ENCODE results near the gene PALM. TPM values are rescaled to one million over a fixed set of nuclear protein-coding genes. Genes with fewer than 3 reads are reported as not detected.
A peak's percentile ranks its signal among the peaks of the same experiment; 100 is the strongest.

Gene PALM
- total and polyA plus RNA-seq, 7 donors: 4.9 to 17.9 (median 9.5) TPM

DNA sequence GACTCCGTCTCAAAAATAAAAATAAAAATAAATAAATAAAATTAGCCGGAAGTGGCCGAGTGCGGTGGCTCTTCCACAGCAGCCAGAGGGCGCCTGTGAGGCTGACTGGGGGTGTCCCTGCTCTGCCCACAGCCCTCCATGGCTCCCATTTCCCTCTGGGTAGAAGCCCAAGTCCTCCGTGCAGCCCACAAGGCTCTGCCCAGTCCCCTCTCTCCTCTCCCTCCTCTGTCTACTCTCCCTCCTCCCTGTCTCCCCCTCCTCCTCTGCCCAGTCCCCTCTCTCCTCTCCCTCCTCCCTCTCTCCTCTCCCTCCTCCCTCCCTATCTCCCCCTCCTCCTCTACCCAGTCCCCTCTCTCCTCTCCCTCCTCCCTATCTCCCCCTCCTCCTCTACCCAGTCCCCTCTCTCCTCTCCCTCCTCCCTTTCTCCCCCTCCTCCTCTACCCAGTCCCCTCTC lies 62.6 kb downstream of the PALM start:
- no peak overlapping the region for H3K27ac ChIP-seq
- TF ChIP-seq, protein P1, sequence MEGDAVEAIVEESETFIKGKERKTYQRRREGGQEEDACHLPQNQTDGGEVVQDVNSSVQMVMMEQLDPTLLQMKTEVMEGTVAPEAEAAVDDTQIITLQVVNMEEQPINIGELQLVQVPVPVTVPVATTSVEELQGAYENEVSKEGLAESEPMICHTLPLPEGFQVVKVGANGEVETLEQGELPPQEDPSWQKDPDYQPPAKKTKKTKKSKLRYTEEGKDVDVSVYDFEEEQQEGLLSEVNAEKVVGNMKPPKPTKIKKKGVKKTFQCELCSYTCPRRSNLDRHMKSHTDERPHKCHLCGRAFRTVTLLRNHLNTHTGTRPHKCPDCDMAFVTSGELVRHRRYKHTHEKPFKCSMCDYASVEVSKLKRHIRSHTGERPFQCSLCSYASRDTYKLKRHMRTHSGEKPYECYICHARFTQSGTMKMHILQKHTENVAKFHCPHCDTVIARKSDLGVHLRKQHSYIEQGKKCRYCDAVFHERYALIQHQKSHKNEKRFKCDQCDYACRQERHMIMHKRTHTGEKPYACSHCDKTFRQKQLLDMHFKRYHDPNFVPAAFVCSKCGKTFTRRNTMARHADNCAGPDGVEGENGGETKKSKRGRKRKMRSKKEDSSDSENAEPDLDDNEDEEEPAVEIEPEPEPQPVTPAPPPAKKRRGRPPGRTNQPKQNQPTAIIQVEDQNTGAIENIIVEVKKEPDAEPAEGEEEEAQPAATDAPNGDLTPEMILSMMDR (IDR thresholded peaks at IDR 0.05): peak; percentile 53
- intact Hi-C loops (cut with DNase I): loop anchor here (5.0 kb wide), 2 partner anchors 86 to 211 kb away; partner anchors contain the start of genes WDR18 (in 2 of the 2) and CFD (in 1 of the 2)
- H3K27me3 ChIP-seq (ENCODE audit: insufficient read depth in 3 of 3, low read length in 2 of 3): peaks cover 0 to 5% (median 0%) of the 10 kb centered on the region in 3 donors
- DNase-seq (peak in 1 of 2 donors; percentile 72), ATAC-seq (peak in 3 of 4 donors; percentile 36 to 60 (median 51))
- WGBS, 3 donors: 10 to 25% (median 12%) methylated on average over 5 to 6 of the region's 6 CpGs
- H3K4me3 ChIP-seq: no peak overlapping the region
- H3K4me1 ChIP-seq: no peaks in the 10 kb centered on the region
- H3K36me3 ChIP-seq (ENCODE audit: insufficient read depth in 1 of 2, low read depth in 1 of 2): no peaks in the 10 kb centered on the region
- H3K9me3 ChIP-seq: no peaks in the 10 kb centered on the region

DNA sequence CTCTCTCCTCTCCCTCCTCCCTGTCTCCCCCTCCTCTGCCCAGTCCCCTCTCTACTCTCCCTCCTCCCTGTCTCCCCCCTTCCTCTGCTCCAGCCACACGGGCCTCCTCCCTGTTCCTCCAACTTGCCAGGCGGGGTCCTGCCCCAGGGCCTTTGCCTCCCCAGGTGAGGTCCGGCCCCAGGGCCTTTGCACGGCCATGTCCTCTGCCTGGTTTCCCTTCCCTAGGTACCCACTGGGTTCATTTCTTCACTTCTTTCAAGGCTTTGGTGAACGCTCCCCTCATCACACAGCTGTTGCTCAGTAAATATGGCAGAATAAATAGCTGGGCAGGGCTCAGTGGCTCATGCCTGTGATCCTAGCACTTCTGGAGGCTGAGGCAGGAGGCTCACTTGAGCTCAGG lies 63.3 kb downstream of the PALM start:
- H3K9me3 ChIP-seq: no peaks in the 10 kb centered on the region
- H3K4me3 ChIP-seq: no peak overlapping the region
- H3K27ac ChIP-seq: no peak overlapping the region
- no peaks in the 10 kb centered on the region for H3K4me1 ChIP-seq
- intact Hi-C loops (cut with DNase I): loop anchor here (5.0 kb wide), 2 partner anchors 85 to 210 kb away; partner anchors contain the start of genes WDR18 (in 2 of the 2) and CFD (in 1 of the 2)
- ATAC-seq (no peak), DNase-seq (no peak)
- peaks cover 0 to 5% (median 0%) of the 10 kb centered on the region in 3 donors for H3K27me3 ChIP-seq (ENCODE audit: insufficient read depth in 3 of 3, low read length in 2 of 3)
- TF ChIP-seq, protein P1 (IDR thresholded peaks at IDR 0.05): no peak
- H3K36me3 ChIP-seq (ENCODE audit: insufficient read depth in 1 of 2, low read depth in 1 of 2): no peaks in the 10 kb centered on the region
- 76 to 82% (median 82%) methylated on average over 5 of the region's 5 CpGs for WGBS, 3 donors

DNA sequence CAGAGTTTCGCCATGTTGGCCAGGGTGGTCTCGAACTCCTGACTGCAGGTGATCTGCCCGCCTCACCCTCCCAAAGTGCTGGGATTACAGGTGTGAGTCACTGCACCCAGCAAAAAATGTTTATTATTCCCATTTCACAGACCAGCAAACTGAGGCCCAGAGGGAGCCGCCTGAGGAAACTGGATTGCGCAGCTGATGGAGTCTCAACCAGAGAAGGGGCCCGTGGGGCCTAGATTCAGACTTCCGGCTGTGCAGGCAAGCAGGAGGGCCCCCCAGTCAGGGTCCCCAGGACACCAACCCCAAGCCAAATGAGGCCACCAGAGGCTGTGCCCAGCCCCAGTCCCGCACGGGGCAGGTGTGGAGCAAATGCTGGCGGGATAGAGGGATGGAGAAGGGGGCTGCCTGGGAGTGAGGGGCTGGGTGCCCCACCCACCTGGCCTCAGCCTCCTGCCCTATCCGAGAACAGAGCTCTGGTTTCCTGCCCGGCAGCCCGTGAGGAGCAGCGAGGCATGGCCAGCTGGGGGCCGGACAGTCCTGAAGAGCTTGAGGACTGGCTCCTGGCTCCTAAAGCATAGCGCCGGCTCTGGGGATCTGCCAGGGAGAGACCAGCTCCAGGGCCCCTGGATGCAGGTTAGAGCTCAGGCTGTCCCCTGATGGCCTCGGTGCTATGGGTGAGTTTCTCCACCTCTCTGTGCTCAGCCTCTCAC lies 64.1 kb downstream of the PALM start:
- H3K4me1 ChIP-seq: no peaks in the 10 kb centered on the region
- no peak overlapping the region for H3K27ac ChIP-seq
- no peaks in the 10 kb centered on the region for H3K36me3 ChIP-seq (ENCODE audit: insufficient read depth in 1 of 2, low read depth in 1 of 2)
- H3K9me3 ChIP-seq: no peaks in the 10 kb centered on the region
- H3K27me3 ChIP-seq (ENCODE audit: insufficient read depth in 3 of 3, low read length in 2 of 3): peaks cover 0 to 5% (median 0%) of the 10 kb centered on the region in 3 donors
- intact Hi-C loops (cut with DNase I): loop anchor here (5.0 kb wide), 2 partner anchors 84 to 209 kb away; partner anchors contain the start of genes WDR18 (in 2 of the 2) and CFD (in 1 of the 2)
- ATAC-seq (no peak), DNase-seq (no peak)
- no peak overlapping the region for H3K4me3 ChIP-seq
- WGBS, 3 donors: 55 to 59% (median 56%) methylated on average over 18 of the region's 18 CpGs
- TF ChIP-seq, protein P1 (IDR thresholded peaks at IDR 0.05): no peak

DNA sequence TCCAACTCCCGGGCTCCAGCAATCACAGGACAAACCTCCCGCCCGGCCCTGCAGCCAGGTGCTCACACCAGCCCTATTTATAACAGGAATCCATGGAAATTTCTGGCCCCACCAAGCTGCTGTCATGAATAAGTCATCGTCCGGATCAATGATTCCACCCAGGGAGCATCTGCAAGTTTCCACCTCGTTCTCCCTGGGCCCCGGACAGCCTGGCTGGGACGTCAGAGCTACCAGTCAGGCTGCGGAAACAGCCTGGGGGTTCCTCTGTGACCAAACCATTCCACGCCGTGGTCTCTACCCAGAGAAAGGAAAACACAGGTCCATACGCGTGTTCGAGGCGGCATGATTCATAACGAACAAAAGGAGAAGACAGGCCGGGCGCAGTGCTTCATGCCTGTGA lies 67.8 kb downstream of the PALM start:
- Histone ChIP-seq H3K36me3 (ENCODE audit: insufficient read depth in 1 of 2, low read depth in 1 of 2) (no peaks in the 10 kb centered on the region), H3K4me1 (no peaks in the 10 kb centered on the region), H3K4me3 (no peak overlapping the region), H3K27me3 (ENCODE audit: insufficient read depth in 3 of 3, low read length in 2 of 3) (peaks cover 0 to 11% (median 7%) of the 10 kb centered on the region in 3 donors), H3K9me3 (no peaks in the 10 kb centered on the region), H3K27ac (no peak overlapping the region)
- whole genome bisulfite sequencing, 3 donors: 72 to 85% (median 73%) methylated on average over 18 of the region's 18 CpGs
- intact Hi-C loops (cut with DNase I): no loop called here
- DNase-seq (no peak), ATAC-seq (no peak)
- TF ChIP-seq, protein P1 (IDR thresholded peaks at IDR 0.05): no peak

All from psoas muscle (tissue), 8 donors.